ENCODE results near the gene ARRB1. TPM values are rescaled to one million over a fixed set of nuclear protein-coding genes. Genes with fewer than 3 reads are reported as not detected.

Gene ARRB1
- total and polyA plus RNA-seq, 9 donors = 14.0 to 22.7 (median 20.6) TPM

DNA sequence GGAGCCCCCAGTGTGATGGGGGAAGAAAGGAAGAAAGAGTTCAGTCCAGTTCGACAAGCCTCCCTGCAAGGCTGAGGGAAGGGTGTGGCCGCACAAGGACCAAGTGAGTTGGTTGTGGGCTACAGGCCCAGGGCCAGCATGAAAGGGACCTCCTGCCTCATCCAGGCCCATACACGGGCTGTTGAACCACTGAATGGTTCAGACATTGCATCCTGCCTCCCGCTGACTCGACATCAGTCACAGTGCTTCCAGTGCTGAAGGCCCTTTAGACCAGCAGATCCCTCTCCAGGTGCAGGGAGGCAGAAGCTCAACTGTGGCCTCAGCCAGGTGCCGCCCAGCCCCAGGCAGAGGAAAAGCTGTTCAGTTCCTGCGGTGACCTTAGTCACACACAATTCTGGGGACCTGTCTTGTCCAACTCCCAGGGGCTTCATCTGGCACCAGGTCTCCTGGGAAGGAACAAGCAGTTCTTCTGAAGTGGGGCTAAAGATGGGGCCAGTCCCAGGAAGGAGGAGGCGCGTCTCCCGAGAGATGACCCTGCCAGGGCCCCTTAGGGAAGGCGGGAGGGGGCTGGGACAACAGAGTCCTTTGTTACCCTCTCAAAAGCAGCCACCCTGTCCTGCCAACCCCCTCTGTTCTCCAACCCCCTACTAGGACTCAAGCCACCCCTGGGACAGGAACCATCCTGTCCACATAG is 6.6 kb downstream of the ARRB1 start:
- Histone ChIP-seq H3K27ac (ENCODE audit: low read length) (no peak overlapping the region), H3K27me3 (ENCODE audit: control insufficient read depth, insufficient read depth, low read length) (no peaks in the 10 kb centered on the region), H3K9me3 (replicated peaks; ENCODE audit: control insufficient read depth, low read depth, low read length) (no peaks in the 10 kb centered on the region), H3K4me3 (ENCODE audit: low read length) (no peak overlapping the region), H3K36me3 (ENCODE audit: control insufficient read depth, insufficient read depth, low read length) (peaks cover 2% of the 10 kb centered on the region), H3K4me1 (ENCODE audit: control insufficient read depth, insufficient read depth, low read length) (peaks cover 81% of the 10 kb centered on the region)
- WGBS (ENCODE audit: insufficient coverage) = 63% methylated on average over 7 of the region's 11 CpGs
- DNase-seq = no peak

DNA sequence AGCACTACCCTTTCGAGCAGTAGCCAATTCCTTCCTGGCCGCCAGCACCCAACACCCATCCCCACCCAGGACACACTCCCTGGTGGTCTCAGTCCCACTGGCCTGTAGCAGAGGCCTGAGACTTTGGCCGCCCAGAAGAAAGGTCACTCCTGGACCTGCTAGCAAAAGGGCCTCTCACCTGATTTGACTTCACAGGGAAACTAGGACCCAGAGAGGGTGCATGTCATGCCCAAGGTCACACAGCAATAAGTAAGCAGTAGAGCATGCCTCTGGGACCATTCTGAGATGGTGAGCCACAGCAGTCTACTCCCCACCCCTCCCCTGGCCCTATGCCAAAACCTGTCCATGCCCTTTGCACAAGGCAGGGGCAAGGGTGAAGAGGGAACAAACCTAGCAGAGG is 7.3 kb downstream of the ARRB1 start:
- H3K27me3 ChIP-seq (ENCODE audit: control insufficient read depth, insufficient read depth, low read length) = no peaks in the 10 kb centered on the region
- no peak for DNase-seq
- H3K4me1 ChIP-seq (ENCODE audit: control insufficient read depth, insufficient read depth, low read length) = peaks cover 81% of the 10 kb centered on the region
- H3K4me3 ChIP-seq (ENCODE audit: low read length) = no peak overlapping the region
- H3K9me3 ChIP-seq (replicated peaks; ENCODE audit: control insufficient read depth, low read depth, low read length) = no peaks in the 10 kb centered on the region
- WGBS (ENCODE audit: insufficient coverage) = 94% methylated on average over 3 of the region's 3 CpGs
- H3K36me3 ChIP-seq (ENCODE audit: control insufficient read depth, insufficient read depth, low read length) = peaks cover 2% of the 10 kb centered on the region
- H3K27ac ChIP-seq (ENCODE audit: low read length) = no peak overlapping the region

GRCh38 chr11:75342966-75343870 is 8.2 kb downstream of the ARRB1 start:
- H3K36me3 ChIP-seq (ENCODE audit: control insufficient read depth, insufficient read depth, low read length) = peaks cover 2% of the 10 kb centered on the region
- no peaks in the 10 kb centered on the region for H3K27me3 ChIP-seq (ENCODE audit: control insufficient read depth, insufficient read depth, low read length)
- WGBS (ENCODE audit: insufficient coverage) = 54% methylated on average over 5 of the region's 12 CpGs
- no peak overlapping the region for H3K27ac ChIP-seq (ENCODE audit: low read length)
- no peak for DNase-seq
- H3K9me3 ChIP-seq (replicated peaks; ENCODE audit: control insufficient read depth, low read depth, low read length) = no peaks in the 10 kb centered on the region
- H3K4me3 ChIP-seq (ENCODE audit: low read length) = no peak overlapping the region
- peaks cover 81% of the 10 kb centered on the region for H3K4me1 ChIP-seq (ENCODE audit: control insufficient read depth, insufficient read depth, low read length)

GRCh38 chr11:75342231-75342918 is 9.1 kb downstream of the ARRB1 start:
- Histone ChIP-seq H3K9me3 (replicated peaks; ENCODE audit: control insufficient read depth, low read depth, low read length) (no peaks in the 10 kb centered on the region), H3K36me3 (ENCODE audit: control insufficient read depth, insufficient read depth, low read length) (peaks cover 2% of the 10 kb centered on the region), H3K27ac (ENCODE audit: low read length) (no peak overlapping the region), H3K4me3 (ENCODE audit: low read length) (no peak overlapping the region), H3K27me3 (ENCODE audit: control insufficient read depth, insufficient read depth, low read length) (no peaks in the 10 kb centered on the region), H3K4me1 (ENCODE audit: control insufficient read depth, insufficient read depth, low read length) (peaks cover 77% of the 10 kb centered on the region)
- no peak for DNase-seq
- 68% methylated on average over 10 of the region's 15 CpGs for WGBS (ENCODE audit: insufficient coverage)

DNA sequence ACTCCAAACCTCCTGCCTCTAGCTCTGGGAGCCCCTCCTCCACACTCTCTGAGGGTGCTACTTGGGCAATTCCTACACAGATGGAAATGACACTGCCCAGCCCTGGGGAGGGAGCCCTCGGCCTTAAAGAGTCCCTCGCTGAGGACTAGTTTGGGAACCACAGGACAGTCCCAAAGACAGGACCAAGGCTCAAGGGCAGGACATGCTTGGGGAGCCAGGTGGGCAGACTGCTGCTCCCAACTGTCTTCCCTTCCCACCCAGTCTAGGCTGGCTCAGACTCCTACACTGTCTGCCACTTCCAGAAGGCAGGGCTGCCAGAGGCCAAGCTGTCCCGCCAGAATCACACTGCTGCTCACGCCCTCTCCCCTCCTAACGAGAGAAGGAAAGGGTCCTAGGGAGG is 9.8 kb downstream of the ARRB1 start:
- H3K4me3 ChIP-seq (ENCODE audit: low read length) = no peak overlapping the region
- H3K9me3 ChIP-seq (replicated peaks; ENCODE audit: control insufficient read depth, low read depth, low read length) = no peaks in the 10 kb centered on the region
- no peak overlapping the region for H3K27ac ChIP-seq (ENCODE audit: low read length)
- H3K36me3 ChIP-seq (ENCODE audit: control insufficient read depth, insufficient read depth, low read length) = peaks cover 2% of the 10 kb centered on the region
- H3K4me1 ChIP-seq (ENCODE audit: control insufficient read depth, insufficient read depth, low read length) = peaks cover 70% of the 10 kb centered on the region
- no peak for DNase-seq
- H3K27me3 ChIP-seq (ENCODE audit: control insufficient read depth, insufficient read depth, low read length) = no peaks in the 10 kb centered on the region
- 53% methylated on average over 2 of the region's 5 CpGs for WGBS (ENCODE audit: insufficient coverage)

DNA sequence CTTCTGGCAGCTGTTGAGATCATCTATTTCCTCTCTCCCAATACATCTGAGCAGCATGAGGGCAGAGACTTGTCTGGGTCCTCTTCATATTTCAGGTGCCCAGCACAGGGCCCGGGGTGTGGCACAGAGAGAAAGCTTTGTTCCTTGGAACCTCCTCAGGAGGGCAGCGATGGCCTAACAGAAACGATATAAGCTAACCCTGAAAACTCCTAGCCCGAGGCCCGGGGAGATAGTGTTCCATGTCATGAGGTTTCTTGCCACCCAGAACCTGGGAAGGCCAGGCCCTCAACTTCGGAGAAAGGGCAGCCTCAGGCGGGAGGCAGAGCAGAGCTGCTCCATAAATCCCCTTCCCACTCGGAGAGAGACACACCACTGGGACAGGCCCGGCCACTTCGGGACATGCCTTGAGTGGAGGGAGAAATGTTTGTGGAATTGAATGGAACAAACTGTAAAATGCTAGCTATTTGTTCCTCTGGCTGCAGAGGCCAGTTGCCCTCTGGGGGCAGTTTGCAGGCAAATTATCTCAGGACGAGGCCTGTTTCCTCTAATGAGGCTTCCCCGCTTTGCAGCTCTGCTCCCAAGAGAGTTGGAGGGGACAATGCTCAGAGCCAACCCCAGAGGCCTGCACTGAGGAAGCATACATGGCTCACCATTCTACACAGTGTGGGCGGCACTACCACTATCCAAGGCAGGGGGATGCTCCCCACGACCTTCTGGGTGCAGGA is 11.6 kb downstream of the ARRB1 start:
- 25% methylated on average over 8 of the region's 14 CpGs for WGBS (ENCODE audit: insufficient coverage)
- no peak overlapping the region for H3K4me3 ChIP-seq (ENCODE audit: low read length)
- peaks cover 2% of the 10 kb centered on the region for H3K36me3 ChIP-seq (ENCODE audit: control insufficient read depth, insufficient read depth, low read length)
- H3K27ac ChIP-seq (ENCODE audit: low read length) = peak overlapping the region; percentile 71
- H3K9me3 ChIP-seq (replicated peaks; ENCODE audit: control insufficient read depth, low read depth, low read length) = no peaks in the 10 kb centered on the region
- DNase-seq = no peak
- no peaks in the 10 kb centered on the region for H3K27me3 ChIP-seq (ENCODE audit: control insufficient read depth, insufficient read depth, low read length)
- H3K4me1 ChIP-seq (ENCODE audit: control insufficient read depth, insufficient read depth, low read length) = peaks cover 66% of the 10 kb centered on the region

DNA sequence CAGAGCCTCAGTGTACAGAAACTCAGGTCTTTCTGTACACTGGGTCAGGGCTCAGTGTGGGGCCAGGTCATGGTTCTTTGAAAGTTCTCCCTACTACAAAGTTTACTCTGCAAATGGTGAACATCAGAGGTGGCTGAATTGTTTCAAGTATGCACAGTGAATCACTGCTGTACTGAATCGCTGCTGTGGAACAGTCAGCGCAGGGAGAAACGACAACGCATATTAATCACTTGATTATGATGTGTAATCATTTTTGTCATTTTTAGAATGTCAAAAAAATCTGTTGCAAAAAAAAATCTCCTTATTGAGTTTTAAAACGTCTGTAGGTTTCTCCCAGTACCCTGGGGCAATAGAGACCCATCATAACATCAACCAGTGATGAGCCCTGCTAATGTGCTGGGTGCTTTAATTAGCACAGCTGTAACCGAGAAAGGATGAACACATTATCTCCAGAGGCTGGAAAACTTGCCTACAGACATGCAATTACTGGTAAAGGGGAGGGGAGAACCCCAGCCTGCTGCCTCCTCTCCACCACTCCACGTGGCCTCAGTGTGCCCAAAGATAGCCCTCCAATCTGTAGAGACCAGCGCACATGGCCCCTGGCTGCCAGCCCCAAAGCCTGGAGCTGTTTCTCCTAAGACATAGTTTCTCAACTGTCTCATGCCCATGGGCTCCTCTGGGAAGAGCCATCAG is 12.8 kb downstream of the ARRB1 start:
- peaks cover 4% of the 10 kb centered on the region for H3K36me3 ChIP-seq (ENCODE audit: control insufficient read depth, insufficient read depth, low read length)
- H3K4me1 ChIP-seq (ENCODE audit: control insufficient read depth, insufficient read depth, low read length) = peaks cover 68% of the 10 kb centered on the region
- no peaks in the 10 kb centered on the region for H3K27me3 ChIP-seq (ENCODE audit: control insufficient read depth, insufficient read depth, low read length)
- no peak overlapping the region for H3K27ac ChIP-seq (ENCODE audit: low read length)
- DNase-seq = no peak
- H3K9me3 ChIP-seq (replicated peaks; ENCODE audit: control insufficient read depth, low read depth, low read length) = no peaks in the 10 kb centered on the region
- no peak overlapping the region for H3K4me3 ChIP-seq (ENCODE audit: low read length)
- 74% methylated on average over 2 of the region's 8 CpGs for WGBS (ENCODE audit: insufficient coverage)

DNA sequence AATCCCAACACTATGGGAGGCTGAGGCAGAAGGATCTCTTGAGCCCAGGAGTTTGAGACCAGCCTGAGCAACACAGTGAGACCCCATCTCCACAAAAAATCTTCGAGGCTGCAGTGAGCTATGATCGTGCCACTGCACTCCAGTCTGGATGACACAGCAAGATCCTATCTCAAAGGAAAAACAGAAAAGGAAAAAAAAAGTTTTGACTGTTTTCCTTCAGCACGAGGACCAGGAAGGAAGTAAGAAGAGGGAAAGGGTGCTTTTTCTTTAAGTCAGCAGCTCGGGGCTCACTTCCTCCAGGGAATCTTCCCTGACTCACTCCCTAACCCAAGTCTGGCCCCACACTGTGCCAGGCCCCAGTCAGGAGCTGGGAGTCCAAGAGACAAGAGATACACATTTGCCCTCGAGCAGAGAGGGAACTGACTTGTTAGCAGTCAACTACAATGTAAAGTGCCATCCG is 14.2 kb downstream of the ARRB1 start:
- peak; percentile 63 for DNase-seq
- no peak overlapping the region for H3K4me3 ChIP-seq (ENCODE audit: low read length)
- 62% methylated on average over 3 of the region's 6 CpGs for WGBS (ENCODE audit: insufficient coverage)
- H3K9me3 ChIP-seq (replicated peaks; ENCODE audit: control insufficient read depth, low read depth, low read length) = no peaks in the 10 kb centered on the region
- peaks cover 2% of the 10 kb centered on the region for H3K36me3 ChIP-seq (ENCODE audit: control insufficient read depth, insufficient read depth, low read length)
- peaks cover 59% of the 10 kb centered on the region for H3K4me1 ChIP-seq (ENCODE audit: control insufficient read depth, insufficient read depth, low read length)
- H3K27me3 ChIP-seq (ENCODE audit: control insufficient read depth, insufficient read depth, low read length) = no peaks in the 10 kb centered on the region
- no peak overlapping the region for H3K27ac ChIP-seq (ENCODE audit: low read length)

DNA sequence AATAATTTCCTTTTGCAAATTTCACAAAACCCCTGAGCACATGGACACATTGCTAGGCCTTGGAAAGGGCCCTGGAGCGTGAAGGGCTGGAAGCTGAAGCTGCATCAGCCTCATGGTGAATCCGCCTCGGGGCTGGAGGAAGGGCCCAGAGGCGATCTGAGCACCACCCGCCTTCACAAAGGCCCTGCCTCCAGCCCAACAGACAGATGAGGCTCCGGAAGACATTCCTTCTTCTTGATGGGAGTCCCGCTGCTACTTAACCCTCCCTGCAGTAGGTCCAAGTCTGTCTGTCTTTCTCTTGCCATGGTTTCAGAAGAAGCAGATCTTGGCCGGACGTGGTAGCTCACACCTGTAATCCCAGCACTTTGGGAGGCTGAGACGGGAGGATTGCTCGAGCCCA is 16.5 kb downstream of the ARRB1 start:
- WGBS (ENCODE audit: insufficient coverage) = 0% methylated on average over 1 of the region's 11 CpGs
- DNase-seq = no peak

More for the DNA sequence above, 16.5 kb downstream of the ARRB1 start:
- no peak overlapping the region for H3K4me3 ChIP-seq (ENCODE audit: low read length)
- H3K36me3 ChIP-seq (ENCODE audit: control insufficient read depth, insufficient read depth, low read length) = peaks cover 2% of the 10 kb centered on the region
- H3K27ac ChIP-seq (ENCODE audit: low read length) = no peak overlapping the region
- H3K4me1 ChIP-seq (ENCODE audit: control insufficient read depth, insufficient read depth, low read length) = peaks cover 44% of the 10 kb centered on the region
- H3K9me3 ChIP-seq (replicated peaks; ENCODE audit: control insufficient read depth, low read depth, low read length) = no peaks in the 10 kb centered on the region
- H3K27me3 ChIP-seq (ENCODE audit: control insufficient read depth, insufficient read depth, low read length) = no peaks in the 10 kb centered on the region

All from muscle of leg (tissue), 11 donors.